COLO829 (cell line): ENCODE data around the gene TRIM38.
"Not testable (repeated sequence)": the region's sequence is repeated elsewhere in the genome, so short reads cannot be mapped to it uniquely, and the experiment has no call there.

Experiments
- DNase-seq: peaks from one replicate; pipeline ENCODE4 v3.0.0; 2012; ENCODE audit warnings: low spot score

Gene TRIM38

GRCh38 chr6:26006086-26006939 lies 43.7 kb downstream of the TRIM38 start:
- no peak for DNase-seq

- DNase-seq: not testable (repeated sequence)
These were observed 44.3 kb downstream of the TRIM38 start for GRCh38 chr6:26006940-26007305.

- no peak for DNase-seq
These were observed 45.9 kb downstream of the TRIM38 start for GRCh38 chr6:26008470-26008869.

- DNase-seq: no peak
These were observed 47.2 kb downstream of the TRIM38 start for GRCh38 chr6:26009817-26010216.

- no peak for DNase-seq
These were observed 49.5 kb downstream of the TRIM38 start for GRCh38 chr6:26012061-26012460.

GRCh38 chr6:26014386-26014785 lies 51.8 kb downstream of the TRIM38 start:
- DNase-seq: not testable (repeated sequence)

GRCh38 chr6:26016245-26016962 lies 53.8 kb downstream of the TRIM38 start:
- peak; percentile 18 for DNase-seq

- peak; percentile 45 for DNase-seq
These were observed 54.5 kb downstream of the TRIM38 start for GRCh38 chr6:26016963-26017631.

GRCh38 chr6:26017632-26017966 lies 55.0 kb downstream of the TRIM38 start:
- DNase-seq: peak; percentile 82

GRCh38 chr6:26019261-26019830 lies 56.7 kb downstream of the TRIM38 start:
- no peak for DNase-seq

GRCh38 chr6:26019967-26020328 lies 57.3 kb downstream of the TRIM38 start:
- no peak for DNase-seq

GRCh38 chr6:26020329-26021000 lies 57.9 kb downstream of the TRIM38 start:
- DNase-seq: peak; percentile 97

GRCh38 chr6:26021001-26021349 lies 58.4 kb downstream of the TRIM38 start:
- no peak for DNase-seq

GRCh38 chr6:26021350-26022131 lies 58.9 kb downstream of the TRIM38 start:
- peak; percentile 90 for DNase-seq

- no peak for DNase-seq
These were observed 59.5 kb downstream of the TRIM38 start for GRCh38 chr6:26022132-26022472.

- DNase-seq: no peak
These were observed 60.1 kb downstream of the TRIM38 start for GRCh38 chr6:26022737-26023136.

- no peak for DNase-seq
These were observed 62.0 kb downstream of the TRIM38 start for GRCh38 chr6:26024651-26025046.

- no peak for DNase-seq
These were observed 62.7 kb downstream of the TRIM38 start for GRCh38 chr6:26025047-26025893.

GRCh38 chr6:26025894-26026832 lies 63.6 kb downstream of the TRIM38 start:
- DNase-seq: peak; percentile 68
